HG03354 (cell line): Measurements from ENCODE around the gene ZNF24.

Experiments
- ATAC-seq: cut with Tn5 transposase; IDR thresholded peaks from one replicate; pipeline ENCODE4 v1.9.1; 2021; ENCODE audit warnings: mild to moderate bottlenecking; ENCODE audit not compliant: unreplicated experiment, poor library complexity, severe bottlenecking

The ZNF24 gene

GRCh38 chr18:35311496-35311895 is 32.7 kb downstream of the ZNF24 start:
- no peak for ATAC-seq

GRCh38 chr18:35306588-35307250 is 37.5 kb downstream of the ZNF24 start:
- ATAC-seq, result no peak

- no peak for ATAC-seq
Observed at GRCh38 chr18:35303610-35304009, 40.6 kb downstream of the ZNF24 start.

- ATAC-seq, result no peak
Observed at GRCh38 chr18:35296060-35296459, 48.2 kb downstream of the ZNF24 start.

- ATAC-seq, result no peak
Observed at GRCh38 chr18:35291166-35291565, 53.1 kb downstream of the ZNF24 start.

- ATAC-seq, result peak; percentile 94
Observed at GRCh38 chr18:35290094-35290735, 54.0 kb downstream of the ZNF24 start, which contains the start of gene ZSCAN30. Gene ZSCAN30, minus strand, starts transcription at chr18:35290229. Its CDS starts 25,877 bp downstream, at chr18:35264352.

GRCh38 chr18:35289727-35290093 is 54.5 kb downstream of the ZNF24 start:
- ATAC-seq, result peak; percentile 42

GRCh38 chr18:35289293-35289692 is 54.9 kb downstream of the ZNF24 start:
- peak; percentile 0 for ATAC-seq

- no peak for ATAC-seq
Observed at GRCh38 chr18:35284841-35285240, 59.4 kb downstream of the ZNF24 start.

- no peak for ATAC-seq
Observed at GRCh38 chr18:35283923-35284794, 60.1 kb downstream of the ZNF24 start.

GRCh38 chr18:35282353-35282752 is 61.9 kb downstream of the ZNF24 start:
- no peak for ATAC-seq
